HG03108 (cell line): ENCODE results near the gene NOS3.
"Not testable (repeated sequence)": the region's sequence is repeated elsewhere in the genome, so short reads cannot be mapped to it uniquely, and the experiment has no call there.

Experiments used
- ATAC-seq: cut with Tn5 transposase; IDR thresholded peaks from one replicate; pipeline ENCODE4 v1.9.1; 2021; ENCODE audit warnings: moderate library complexity; ENCODE audit not compliant: unreplicated experiment

The NOS3 gene

DNA sequence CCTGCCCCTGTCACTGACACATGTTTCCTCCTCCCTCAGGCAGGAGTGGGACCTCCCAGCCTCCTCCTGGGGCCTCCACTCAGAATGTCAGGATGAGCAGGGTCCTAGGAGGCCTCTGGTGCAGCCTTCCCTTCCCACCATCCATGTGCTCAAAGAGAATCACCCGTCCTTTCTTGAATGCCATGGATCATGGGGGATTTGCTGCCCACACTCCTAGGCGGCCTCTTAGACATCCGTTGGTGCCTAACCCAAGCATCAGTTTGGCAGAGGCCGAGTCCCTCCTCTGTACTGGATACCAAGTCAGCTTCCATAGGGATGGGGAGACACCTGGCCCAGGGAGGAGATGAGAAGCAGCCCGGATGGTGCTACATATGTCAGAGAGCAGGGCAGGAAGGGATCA, 7.0 kb downstream of the NOS3 start:
- no peak for ATAC-seq

DNA sequence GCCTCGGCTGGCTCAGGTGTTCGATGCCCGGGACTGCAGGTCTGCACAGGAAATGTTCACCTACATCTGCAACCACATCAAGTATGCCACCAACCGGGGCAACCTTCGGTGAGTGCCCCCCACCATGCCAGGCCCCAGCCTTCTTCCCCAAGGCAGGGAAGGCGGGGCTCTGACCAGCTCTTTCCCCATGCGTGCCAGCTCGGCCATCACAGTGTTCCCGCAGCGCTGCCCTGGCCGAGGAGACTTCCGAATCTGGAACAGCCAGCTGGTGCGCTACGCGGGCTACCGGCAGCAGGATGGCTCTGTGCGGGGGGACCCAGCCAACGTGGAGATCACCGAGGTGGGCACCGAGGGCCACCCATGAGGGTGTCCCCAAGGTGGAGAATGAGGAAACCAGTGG, 7.5 kb downstream of the NOS3 start:
- no peak for ATAC-seq

DNA sequence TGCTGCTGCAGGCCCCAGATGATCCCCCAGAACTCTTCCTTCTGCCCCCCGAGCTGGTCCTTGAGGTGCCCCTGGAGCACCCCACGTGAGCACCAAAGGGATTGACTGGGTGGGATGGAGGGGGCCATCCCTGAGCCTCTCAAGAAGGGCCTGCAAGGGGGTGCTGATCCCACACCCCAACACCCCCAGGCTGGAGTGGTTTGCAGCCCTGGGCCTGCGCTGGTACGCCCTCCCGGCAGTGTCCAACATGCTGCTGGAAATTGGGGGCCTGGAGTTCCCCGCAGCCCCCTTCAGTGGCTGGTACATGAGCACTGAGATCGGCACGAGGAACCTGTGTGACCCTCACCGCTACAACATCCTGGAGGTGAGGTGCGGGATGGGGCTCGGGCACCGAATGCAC, 8.2 kb downstream of the NOS3 start:
- no peak for ATAC-seq

DNA sequence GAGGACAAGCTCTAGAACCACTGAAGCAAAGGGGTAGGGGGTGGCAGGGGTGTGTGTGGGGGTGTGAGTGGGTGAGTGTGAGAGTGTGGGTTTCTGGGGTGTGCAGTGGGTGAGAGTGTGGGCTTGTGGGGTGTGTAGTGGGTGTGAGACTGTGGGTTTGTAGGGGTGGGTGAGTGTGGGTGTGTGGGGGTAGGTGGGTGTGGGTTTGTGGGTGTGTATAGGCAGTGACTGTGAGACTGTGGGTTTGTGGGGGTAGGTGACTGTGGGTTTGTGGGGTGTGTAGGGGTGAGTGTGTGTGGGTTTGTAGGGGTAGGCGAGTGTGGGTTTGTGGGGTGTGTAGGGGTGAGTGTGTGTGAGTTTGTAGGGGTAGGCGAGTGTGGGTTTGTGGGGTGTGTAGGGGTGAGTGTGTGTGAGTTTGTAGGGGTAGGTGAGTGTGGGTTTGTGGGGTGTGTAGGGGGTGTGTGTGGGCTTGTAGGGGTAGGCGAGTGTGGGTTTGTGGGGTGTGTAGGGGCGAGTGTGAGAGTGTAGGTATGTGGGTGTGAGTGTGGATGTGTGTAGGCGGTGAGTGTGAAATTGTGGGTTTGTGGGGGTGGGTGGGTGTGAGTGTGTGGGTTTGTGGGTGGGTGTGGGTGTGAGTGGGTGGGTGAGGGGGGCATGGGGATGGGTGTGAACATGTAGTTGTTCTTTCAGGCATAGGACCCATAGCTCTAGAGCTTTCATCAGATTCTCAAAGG, 8.8 kb downstream of the NOS3 start:
- no peak for ATAC-seq

DNA sequence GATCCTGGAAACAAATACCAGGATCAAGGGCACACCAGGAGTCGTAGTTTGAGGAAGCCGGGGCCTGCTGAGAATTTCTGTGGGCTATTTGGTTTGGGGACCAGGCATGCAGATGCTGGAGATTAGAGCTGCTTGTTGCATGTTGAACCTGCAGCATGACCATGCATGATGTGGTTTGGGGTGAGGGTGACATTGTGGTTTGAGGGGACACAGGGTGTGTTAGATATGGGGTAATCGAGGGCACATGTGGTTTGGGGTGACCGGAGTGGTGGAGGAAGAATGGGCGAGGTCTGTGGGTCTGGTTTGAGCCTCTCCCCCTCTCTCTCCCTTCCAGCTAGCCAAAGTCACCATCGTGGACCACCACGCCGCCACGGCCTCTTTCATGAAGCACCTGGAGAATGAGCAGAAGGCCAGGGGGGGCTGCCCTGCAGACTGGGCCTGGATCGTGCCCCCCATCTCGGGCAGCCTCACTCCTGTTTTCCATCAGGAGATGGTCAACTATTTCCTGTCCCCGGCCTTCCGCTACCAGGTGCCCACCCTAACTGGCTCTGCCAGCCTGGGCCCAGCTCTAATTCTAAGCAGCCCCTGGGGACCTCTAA, 10.2 kb downstream of the NOS3 start:
- no peak for ATAC-seq

DNA sequence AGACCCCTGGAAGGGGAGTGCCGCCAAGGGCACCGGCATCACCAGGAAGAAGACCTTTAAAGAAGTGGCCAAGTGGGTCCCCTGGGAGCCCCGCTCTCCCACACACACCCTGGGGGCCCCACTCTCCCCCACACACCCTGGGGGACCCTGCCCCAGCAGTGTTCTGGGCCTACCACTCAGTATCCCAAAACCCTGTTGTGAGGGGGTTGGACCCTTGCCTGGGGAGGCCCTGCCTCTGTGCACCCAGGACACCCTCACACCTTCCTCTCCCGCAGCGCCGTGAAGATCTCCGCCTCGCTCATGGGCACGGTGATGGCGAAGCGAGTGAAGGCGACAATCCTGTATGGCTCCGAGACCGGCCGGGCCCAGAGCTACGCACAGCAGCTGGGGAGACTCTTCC, 10.7 kb downstream of the NOS3 start:
- ATAC-seq = no peak

DNA sequence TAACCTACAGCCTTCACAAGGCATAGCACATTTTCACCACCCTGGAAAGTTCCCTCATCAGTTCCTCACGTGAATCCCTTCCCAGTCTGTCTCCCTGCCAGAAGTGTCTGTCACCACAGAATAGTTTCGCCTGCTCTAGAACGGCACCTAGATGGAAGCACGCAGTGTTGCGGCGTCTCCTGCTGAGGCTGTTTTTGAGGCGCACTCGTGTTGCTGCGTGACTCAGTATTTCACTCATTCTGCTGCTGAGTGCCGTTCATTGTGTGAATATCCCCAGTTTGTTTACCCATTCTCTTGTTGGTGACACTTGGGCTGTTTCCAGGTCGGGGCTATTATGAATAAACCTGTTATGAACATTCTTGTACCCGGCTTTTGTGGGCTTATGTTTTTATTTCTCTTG, 12.8 kb downstream of the NOS3 start:
- no peak for ATAC-seq

DNA sequence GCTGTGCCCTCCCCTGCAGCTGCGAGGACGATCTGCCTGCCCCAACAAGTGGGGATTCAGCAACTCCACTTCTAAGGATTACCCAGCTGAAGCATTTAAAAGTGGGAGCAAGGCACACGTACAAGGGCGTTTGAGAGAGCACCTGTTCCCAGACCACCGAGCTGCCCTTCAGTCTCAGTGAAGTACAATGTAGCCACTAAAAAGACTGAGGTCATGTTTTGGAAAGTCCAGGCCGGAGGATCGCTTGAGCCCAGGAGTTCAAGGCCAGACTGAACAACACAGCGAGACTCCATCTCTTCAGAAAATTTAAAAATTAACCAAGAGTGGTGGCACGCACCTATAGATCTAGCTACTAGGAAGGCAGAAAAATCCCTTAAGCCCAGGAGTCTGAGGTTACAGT, 14.7 kb downstream of the NOS3 start:
- ATAC-seq = no peak

DNA sequence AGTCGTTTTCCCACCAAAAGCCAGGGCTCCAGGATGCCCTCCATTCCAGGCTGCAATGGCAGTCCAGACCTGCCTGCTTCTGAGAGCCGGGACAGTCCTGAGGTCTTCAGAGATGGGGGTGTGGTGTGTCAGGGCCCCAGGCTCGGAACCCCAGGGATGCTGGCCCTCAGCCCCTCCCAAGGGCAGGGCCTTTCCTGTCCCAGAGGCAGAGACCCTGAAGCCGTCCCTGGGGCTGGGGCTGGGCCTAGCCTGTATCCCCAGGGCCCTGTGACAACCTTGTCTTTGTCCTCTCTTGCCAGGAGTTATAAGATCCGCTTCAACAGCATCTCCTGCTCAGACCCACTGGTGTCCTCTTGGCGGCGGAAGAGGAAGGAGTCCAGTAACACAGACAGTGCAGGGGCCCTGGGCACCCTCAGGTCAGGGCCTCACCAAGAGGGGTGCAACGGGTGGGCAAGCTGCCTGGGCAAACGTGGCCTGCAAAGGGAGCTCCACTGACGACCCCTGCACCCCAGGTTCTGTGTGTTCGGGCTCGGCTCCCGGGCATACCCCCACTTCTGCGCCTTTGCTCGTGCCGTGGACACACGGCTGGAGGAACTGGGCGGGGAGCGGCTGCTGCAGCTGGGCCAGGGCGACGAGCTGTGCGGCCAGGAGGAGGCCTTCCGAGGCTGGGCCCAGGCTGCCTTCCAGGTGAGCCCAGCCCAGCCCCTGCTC, 15.9 kb downstream of the NOS3 start:
- no peak for ATAC-seq

DNA sequence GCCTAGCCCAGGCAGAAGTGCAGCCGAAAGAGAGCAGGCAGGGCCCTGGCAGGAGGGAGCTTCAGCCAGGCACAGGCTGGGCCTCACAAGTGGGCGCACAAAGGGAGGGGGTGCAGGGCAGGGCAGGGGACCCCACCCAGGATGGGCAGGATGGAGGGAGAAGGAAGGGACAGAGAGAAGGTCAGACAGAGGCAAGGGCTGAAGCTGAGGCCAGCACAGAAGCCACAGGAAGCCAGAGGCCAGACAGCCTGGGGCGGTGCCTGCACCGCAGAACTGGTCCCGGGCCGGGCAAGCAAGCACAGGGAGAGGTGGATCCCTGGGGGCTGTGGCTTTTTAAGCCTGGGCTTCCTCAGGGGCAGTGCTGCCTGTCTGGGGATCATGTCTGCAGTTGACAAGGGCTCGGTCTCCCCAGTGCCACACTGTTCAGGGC, 16.7 kb downstream of the NOS3 start:
- ATAC-seq = no peak

DNA sequence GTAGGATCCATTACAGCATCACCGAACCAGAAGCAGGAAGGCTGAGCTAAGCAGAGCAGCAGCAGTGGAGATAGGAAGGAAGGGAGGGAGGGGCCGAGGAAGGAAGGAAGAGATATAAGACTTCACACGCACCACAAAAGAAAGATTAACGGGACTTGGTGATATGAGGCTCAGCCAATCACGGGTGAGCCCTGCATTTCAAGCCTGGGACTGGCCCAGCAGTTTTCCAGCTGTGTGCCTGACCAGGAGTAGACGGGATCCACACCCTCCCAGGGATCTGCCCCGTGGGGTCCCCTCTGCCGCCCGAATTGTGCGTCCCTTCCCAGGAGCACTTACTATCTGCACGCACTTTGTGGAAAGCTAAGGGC, 17.3 kb downstream of the NOS3 start:
- ATAC-seq = no peak

DNA sequence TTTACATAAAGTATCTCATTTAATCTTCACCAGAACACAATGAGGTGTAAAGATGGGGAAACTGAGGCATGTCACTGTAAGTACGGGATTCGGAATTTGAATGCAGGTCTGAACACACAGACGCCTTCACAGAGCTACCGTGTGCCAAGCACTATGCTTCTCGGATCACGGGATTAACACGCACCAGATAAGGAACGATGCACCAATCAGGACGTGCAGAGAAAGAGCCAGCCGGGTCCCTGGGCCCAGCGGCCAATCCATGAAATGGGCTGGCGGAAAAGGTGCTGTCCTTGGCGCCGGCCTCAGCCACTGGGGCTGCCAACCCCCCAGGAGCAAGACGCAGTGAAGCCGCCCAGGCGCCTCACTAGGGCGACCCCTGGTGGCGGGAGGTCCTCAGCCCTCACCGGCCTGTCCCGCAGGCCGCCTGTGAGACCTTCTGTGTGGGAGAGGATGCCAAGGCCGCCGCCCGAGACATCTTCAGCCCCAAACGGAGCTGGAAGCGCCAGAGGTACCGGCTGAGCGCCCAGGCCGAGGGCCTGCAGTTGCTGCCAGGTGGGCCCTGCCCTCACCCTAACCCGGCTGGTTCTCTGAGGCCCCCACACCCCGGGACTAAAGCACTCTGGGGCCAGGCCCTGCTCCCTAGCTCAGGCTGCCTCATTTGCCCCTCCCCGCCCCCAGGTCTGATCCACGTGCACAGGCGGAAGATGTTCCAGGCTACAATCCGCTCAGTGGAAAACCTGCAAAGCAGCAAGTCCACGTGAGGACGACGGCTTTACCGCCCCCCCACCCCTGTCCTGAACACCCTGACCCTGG, 17.9 kb downstream of the NOS3 start:
- peak; percentile 69 for ATAC-seq

DNA sequence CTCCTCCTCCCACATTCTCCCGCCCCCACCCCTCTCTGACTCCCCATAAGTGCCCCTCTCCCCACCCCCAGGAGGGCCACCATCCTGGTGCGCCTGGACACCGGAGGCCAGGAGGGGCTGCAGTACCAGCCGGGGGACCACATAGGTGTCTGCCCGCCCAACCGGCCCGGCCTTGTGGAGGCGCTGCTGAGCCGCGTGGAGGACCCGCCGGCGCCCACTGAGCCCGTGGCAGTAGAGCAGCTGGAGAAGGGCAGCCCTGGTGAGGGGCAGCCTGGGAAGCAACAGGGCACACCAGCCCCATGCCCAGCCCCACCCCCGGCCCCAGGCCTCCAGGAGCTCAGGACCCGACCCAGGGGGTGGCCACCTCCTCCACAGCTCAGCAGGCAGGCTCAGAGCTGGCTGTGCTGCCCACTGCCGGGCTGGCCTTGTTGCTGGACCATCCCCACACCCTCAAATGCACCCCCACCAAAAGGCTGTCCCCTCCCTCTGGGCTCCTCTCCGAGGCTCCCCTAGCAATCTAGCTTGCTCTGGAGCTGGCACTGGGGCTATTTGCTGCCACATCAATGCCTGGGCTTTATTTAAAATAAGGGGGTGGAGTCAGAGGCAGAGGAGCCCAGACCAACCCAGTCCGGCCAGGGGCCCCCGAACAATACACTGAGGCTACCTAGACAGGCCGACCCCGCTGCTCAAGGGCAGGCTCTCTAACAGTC, 18.7 kb downstream of the NOS3 start:
- no peak for ATAC-seq

DNA sequence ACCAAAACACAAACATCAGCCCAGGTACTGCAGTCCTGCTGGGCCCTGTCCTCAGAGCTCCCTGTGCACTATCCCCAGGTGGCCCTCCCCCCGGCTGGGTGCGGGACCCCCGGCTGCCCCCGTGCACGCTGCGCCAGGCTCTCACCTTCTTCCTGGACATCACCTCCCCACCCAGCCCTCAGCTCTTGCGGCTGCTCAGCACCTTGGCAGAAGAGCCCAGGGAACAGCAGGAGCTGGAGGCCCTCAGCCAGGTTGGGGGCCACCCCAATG, 19.2 kb downstream of the NOS3 start:
- no peak for ATAC-seq

DNA sequence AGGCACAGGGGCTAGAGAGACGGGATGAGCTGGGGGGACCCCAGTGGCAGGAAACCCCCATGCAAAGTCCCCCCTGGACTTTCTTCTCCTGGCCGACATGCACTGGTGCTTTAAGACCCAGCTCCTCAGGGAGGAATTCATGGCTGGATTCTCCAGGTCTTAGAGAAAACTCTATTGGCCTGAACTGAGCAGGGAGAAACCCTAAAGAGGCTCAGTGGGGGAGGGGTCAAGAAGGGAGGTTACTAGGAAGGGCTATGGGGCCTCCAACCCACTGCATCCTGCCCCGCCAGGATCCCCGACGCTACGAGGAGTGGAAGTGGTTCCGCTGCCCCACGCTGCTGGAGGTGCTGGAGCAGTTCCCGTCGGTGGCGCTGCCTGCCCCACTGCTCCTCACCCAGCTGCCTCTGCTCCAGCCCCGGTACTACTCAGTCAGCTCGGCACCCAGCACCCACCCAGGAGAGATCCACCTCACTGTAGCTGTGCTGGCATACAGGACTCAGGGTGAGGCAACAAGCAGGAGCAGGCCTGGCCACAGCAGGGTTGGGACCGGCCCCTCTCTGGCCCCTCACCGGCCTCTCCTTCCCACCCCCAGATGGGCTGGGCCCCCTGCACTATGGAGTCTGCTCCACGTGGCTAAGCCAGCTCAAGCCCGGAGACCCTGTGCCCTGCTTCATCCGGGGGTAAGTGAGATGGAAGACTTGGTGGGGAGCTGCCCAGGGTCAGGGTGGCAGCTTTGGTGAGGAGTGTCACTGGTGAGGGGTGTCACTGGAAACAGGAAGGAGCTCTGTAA, 19.7 kb downstream of the NOS3 start:
- no peak for ATAC-seq

DNA sequence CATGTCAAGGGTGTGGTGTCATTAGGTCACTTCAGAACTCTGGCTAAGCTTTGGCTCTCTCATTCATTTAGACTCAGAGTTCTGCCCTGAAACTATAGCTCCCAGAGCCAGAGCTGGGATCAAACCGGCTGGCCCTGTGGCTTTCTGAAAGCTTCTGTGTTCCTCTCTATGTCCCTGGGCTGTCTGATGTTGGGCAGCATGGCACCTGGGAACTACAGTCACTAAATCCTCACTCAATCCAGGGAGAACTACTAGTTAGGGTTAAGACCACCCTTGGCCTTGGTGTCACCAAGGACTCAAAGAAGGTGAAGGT, 20.2 kb downstream of the NOS3 start:
- no peak for ATAC-seq

DNA sequence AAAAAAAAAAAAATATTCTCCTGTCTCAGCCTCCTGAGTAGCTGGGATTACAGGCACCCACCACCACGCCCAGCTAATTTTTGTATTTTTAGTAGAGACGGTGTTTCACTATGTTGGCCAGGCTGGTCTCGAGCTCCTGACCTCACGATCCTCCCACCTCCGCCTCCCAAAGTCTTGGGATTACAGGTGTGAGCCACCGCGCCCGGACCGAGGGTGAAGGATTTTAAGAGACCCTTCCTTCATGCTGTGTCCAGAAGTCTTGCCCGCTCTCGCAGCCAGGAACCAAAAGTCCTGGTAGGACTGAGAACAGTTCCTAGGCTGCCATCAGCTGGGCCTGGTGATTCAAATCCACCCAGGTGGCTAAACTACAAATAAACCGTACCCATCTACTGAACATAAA, 20.8 kb downstream of the NOS3 start:
- not testable (repeated sequence) for ATAC-seq

DNA sequence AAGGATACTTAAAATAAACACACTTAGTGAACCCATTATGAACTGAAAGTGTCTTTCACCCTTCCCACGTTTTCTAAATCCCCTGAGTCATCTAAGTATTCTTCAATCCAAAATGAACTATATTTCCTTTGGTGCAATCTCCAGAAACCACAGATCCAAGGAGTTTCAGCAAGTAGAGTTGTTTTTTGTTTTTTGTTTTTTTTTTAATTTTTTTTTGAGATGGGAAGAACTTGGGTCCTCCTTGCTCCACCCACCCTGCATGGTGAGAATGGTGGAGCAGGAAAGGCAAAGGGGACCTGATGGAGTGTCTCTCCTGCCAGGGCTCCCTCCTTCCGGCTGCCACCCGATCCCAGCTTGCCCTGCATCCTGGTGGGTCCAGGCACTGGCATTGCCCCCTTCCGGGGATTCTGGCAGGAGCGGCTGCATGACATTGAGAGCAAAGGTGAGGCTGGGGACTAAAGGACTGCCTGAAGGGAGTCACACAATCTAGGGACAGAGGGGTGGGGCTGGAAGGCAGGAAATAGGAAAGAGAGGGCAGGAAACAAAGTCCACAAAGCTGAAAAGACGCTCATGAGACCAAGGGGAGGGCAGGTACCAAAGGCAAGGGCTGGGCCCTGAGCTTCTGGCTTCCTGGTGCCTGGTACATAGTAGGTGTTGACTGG, 21.3 kb downstream of the NOS3 start:
- ATAC-seq = no peak

DNA sequence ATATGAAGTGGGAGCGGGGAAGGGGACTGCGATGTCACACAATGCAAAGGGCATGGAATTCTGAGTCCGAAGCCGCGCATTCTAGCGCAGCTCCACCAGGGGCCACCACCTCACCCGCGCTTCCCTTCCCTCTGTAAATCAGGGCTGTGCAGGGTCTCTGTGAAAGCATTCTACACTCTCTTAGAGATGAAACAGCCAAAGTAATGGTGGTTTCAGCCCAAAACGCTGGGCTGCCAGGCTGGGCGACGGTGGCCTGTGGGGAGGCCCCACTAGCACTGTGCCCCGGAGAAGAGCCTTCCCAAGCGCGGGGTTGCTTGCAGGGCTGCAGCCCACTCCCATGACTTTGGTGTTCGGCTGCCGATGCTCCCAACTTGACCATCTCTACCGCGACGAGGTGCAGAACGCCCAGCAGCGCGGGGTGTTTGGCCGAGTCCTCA, 22.1 kb downstream of the NOS3 start:
- ATAC-seq = no peak

DNA sequence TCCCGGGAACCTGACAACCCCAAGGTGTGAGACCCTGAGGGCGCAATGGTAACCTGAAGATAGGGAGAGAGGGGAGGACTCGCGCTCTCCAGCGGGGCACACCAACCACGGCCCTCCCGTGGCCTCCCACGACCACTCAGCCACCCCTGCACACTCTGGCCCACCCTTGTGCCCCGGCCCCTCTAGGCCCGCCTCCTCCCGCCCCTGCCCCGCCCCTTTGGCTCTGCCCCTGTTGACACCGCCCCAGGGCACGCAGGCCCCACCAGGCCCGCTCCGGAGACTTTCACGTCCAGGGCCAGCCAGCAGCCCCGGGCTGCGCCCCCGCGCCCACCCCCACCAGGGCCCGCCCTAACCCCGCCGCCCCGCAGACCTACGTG, 22.5 kb downstream of the NOS3 start:
- ATAC-seq = no peak
